GM12878 (cell line): ENCODE measurements around the gene ABCB9. TPM values are rescaled to one million over a fixed set of nuclear protein-coding genes. Genes with fewer than 3 reads are reported as not detected.
A peak's percentile ranks its signal among the peaks of the same experiment; 100 is the strongest.

ENCODE experiments used
- ASH2L ChIP-seq: fragments of 300-600, 200-600 bp; sonication (generic); IDR thresholded peaks from 2 replicates; pipeline ENCODE4 v1.6.1; 2017; ENCODE audit warnings: low read depth, mild to moderate bottlenecking, borderline replicate concordance
- BRCA1 ChIP-seq: IDR thresholded peaks from 2 replicates; pipeline ENCODE4 v1.6.1; 2011; ENCODE audit warnings: low read depth, low read length, improper control_type of control experiment
- CHD2 ChIP-seq: IDR thresholded peaks from 2 replicates; pipeline ENCODE4 v1.6.1; 2011; ENCODE audit warnings: low read depth, low read length, improper control_type of control experiment, borderline replicate concordance
- CREB1 ChIP-seq: IDR thresholded peaks from 2 replicates; pipeline ENCODE4 v1.6.1; 2012; ENCODE audit warnings: low read depth, mild to moderate bottlenecking, inconsistent platforms
- FOS ChIP-seq: IDR thresholded peaks from 3 replicates; pipeline ENCODE4 v1.6.1; 2011; ENCODE audit warnings: borderline replicate concordance; ENCODE audit not compliant: insufficient read length; ENCODE audit errors: extremely low read depth
- IRF4 ChIP-seq: IDR thresholded peaks from 2 replicates; pipeline ENCODE4 v1.6.1; 2011; ENCODE audit warnings: low read depth, low read length
- MEF2A ChIP-seq: IDR thresholded peaks from 2 replicates; pipeline ENCODE4 v1.6.1; 2011; ENCODE audit warnings: low read depth, mild to moderate bottlenecking, low read length, moderate library complexity; ENCODE audit not compliant: insufficient read depth
- MEF2B ChIP-seq: fragments of 450-650 bp; IDR thresholded peaks from 2 replicates; pipeline ENCODE4 v1.6.1; 2018; ENCODE audit warnings: mild to moderate bottlenecking, moderate library complexity; ENCODE audit not compliant: partially characterized antibody, poor library complexity, severe bottlenecking
- NR2C1 ChIP-seq: fragments of 450-650 bp; IDR thresholded peaks from 2 replicates; pipeline ENCODE4 v1.6.1; 2017; ENCODE audit warnings: antibody characterized with exemption, mild to moderate bottlenecking, moderate library complexity
- NR2C2 ChIP-seq: IDR thresholded peaks from 2 replicates; pipeline ENCODE4 v1.6.1; 2011; ENCODE audit warnings: borderline replicate concordance, low read depth; ENCODE audit not compliant: control insufficient read depth, insufficient read length
- NR2F1 ChIP-seq: fragments of 450-650 bp; conservative IDR thresholded peaks from 2 replicates; pipeline ENCODE4 v1.6.1; 2017; ENCODE audit warnings: mild to moderate bottlenecking
- RUNX3 ChIP-seq: IDR thresholded peaks from 2 replicates; pipeline ENCODE4 v1.6.1; 2012; ENCODE audit warnings: low read length, inconsistent platforms
- SMAD5 ChIP-seq: IDR thresholded peaks from 2 replicates; pipeline ENCODE4 v1.6.1; 2016; ENCODE audit warnings: antibody characterized with exemption, low read depth
- SPI1 ChIP-seq: IDR thresholded peaks from 2 replicates; pipeline ENCODE4 v1.6.1; 2011; ENCODE audit warnings: low read depth, mild to moderate bottlenecking, low read length, moderate library complexity, borderline replicate concordance; ENCODE audit not compliant: insufficient read depth
- SREBF1 ChIP-seq: IDR thresholded peaks from 2 replicates; pipeline ENCODE4 v1.6.1; 2012; ENCODE audit warnings: mild to moderate bottlenecking, low read length
- SUPT20H ChIP-seq: IDR thresholded peaks from 2 replicates; pipeline ENCODE4 v1.6.1; 2011; ENCODE audit warnings: low read depth, mild to moderate bottlenecking, low read length, moderate library complexity, borderline replicate concordance; ENCODE audit not compliant: control insufficient read depth
- ZNF207 ChIP-seq: fragments of 450-650 bp; IDR thresholded peaks from 2 replicates; pipeline ENCODE4 v1.6.1; 2014; ENCODE audit warnings: antibody characterized with exemption, mild to moderate bottlenecking, borderline replicate concordance
- ZNF274 ChIP-seq: IDR thresholded peaks from one replicate; pipeline ENCODE4 v1.8.0; 2011; ENCODE audit not compliant: insufficient read length, insufficient read depth
- polyA plus RNA-seq, 11 experiments: library from polyadenylated mRNA; depleted of rRNA in 4 of 11; unstranded in 6 of 11; stranded (reverse) in 5 of 11; fragments of >200 nt; fragmentation: Nextera tagmentation in 4 of 11; fragmentation: Illumina TruSeq in 1 of 11; extraction: Ambion mirVana in 4 of 11; extraction: Trizol in 1 of 11; gene quantifications; 1 replicate in 1 of 11; 2 replicates in 10 of 11; pipeline versions ENCODE4 v1.2.1 to v1.2.3, GENCODE V29; 2011 to 2016; ENCODE audit warnings: inconsistent platforms in 2 of 11, missing spikeins in 2 of 11, low read depth in 1 of 11
- total RNA-seq, 4 experiments: library from RNA; depleted of rRNA in 3 of 4; stranded (reverse); fragments of >200 nt in 3 of 4; fragmentation: Illumina TruSeq in 1 of 4; extraction: Trizol in 1 of 4; gene quantifications; 2 replicates each; pipeline versions ENCODE4 v1.2.1 to v1.2.3, GENCODE V29; 2013 to 2021
- TF ChIP-seq, protein P1 (sequence below): IDR thresholded peaks from 2 replicates; pipeline ENCODE4 v1.6.1; 2011; ENCODE audit warnings: low read depth, low read length, improper control_type of control experiment, borderline replicate concordance

The ABCB9 gene
- total and polyA plus RNA-seq, 10 of the 15 experiments (the other 5 are each of a cell fraction or from before 2014, with no cell fraction given): 0.37 to 4.9 (median 3.1) TPM

DNA sequence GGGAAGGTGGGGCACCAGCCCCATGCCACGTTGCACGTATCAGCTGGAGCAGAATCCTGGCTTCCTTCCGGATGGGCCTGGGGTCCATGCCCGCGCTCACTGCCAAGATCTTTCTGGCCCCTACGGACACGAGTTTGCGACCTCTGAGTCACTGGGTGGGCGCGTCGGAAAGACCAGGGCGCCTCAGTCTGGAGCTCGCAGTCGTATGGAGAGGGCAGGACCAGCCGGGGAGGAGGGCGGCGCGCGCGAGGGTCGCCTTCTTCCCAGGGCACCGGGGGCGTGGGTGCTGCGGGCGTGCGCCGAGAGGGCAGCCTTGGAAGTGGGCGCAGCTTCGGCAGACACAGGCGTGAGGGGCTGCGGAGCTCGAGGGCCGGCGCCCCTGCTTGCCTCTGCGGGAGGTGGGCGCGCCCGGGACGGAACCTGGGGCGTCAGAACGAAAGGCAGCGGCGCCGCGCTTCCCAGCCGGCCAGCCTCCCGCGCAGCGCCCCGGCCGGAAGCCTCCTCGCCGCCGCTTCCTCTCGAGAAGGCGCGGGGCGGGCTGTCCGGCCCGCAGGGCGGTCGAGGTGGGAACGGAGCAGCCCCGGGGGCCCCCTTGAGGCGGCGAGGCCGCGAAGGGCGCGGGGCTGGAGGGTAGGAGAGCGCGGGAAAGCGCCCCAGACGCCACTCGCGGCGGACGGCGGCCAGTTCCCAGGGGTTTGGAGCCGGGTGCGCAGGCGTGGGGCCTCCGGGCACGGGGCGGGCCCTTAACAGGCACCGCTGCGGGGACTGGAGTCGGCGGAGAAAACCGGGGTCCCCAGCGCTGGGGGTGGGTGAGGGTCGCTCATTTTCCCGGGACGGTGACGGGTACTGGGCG lies 14.1 kb upstream of the ABCB9 start, which contains the start of gene ARL6IP4 (continued):
- TF ChIP-seq NR2C1: peak; percentile 58; the same call in 1 of the 2 replicates
- no peak for TF ChIP-seq ZNF274
- peak; percentile 51; the same call in 1 of the 2 replicates for TF ChIP-seq CHD2
- no peak for TF ChIP-seq NR2C2
- no peak for TF ChIP-seq MEF2B
- no peak for TF ChIP-seq CREB1
- TF ChIP-seq, protein P1, sequence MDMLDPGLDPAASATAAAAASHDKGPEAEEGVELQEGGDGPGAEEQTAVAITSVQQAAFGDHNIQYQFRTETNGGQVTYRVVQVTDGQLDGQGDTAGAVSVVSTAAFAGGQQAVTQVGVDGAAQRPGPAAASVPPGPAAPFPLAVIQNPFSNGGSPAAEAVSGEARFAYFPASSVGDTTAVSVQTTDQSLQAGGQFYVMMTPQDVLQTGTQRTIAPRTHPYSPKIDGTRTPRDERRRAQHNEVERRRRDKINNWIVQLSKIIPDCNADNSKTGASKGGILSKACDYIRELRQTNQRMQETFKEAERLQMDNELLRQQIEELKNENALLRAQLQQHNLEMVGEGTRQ: no peak
- TF ChIP-seq ZNF207: peak; percentile 50; the same call in 1 of the 2 replicates
- TF ChIP-seq RUNX3: peak; percentile 39; the same call in 1 of the 2 replicates
- peak; percentile 51 for TF ChIP-seq NR2F1
- 0 out of 2 replicates have a peak, but pooled peaks have one; percentile 65 for TF ChIP-seq ASH2L
- TF ChIP-seq SMAD5: no peak
- TF ChIP-seq IRF4: no peak
- no peak for TF ChIP-seq BRCA1
- TF ChIP-seq SUPT20H: no peak
- no peak for TF ChIP-seq FOS
- TF ChIP-seq SREBF1: no peak
- no peak for TF ChIP-seq SPI1
- TF ChIP-seq MEF2A: no peak
